ENCODE measurements around the gene MGRN1. TPM values are rescaled to one million over a fixed set of nuclear protein-coding genes. Genes with fewer than 3 reads are reported as not detected.

Gene MGRN1
- total RNA-seq, 6 experiments from 2014 or later: 65.8 to 81.6 (median 69.1) TPM

GRCh38 chr16:4626396-4626795, 1.8 kb downstream of the MGRN1 start:
- H3K9me3 Mint-ChIP-seq: peaks cover 5% of the 10 kb centered on the region; the same call in 1 of the 2 replicates
- peak overlapping the region; percentile 99 for H3K4me3 Mint-ChIP-seq
- peaks cover 12% of the 10 kb centered on the region for H3K36me3 Mint-ChIP-seq (ENCODE audit: low read depth)
- peaks cover 23% of the 10 kb centered on the region for H3K4me1 Mint-ChIP-seq (ENCODE audit: low read depth)
- H3K27me3 Mint-ChIP-seq (ENCODE audit: insufficient read depth): no peaks in the 10 kb centered on the region
- peak overlapping the region; percentile 93; the same call in 1 of the 2 replicates for H3K27ac Mint-ChIP-seq
- DNase-seq: no peak
- TF ChIP-seq CTCF (IDR thresholded peaks at IDR 0.05): no peak

GRCh38 chr16:4628283-4628682, 3.7 kb downstream of the MGRN1 start:
- Mint-ChIP-seq H3K27ac (no peak overlapping the region), H3K27me3 (ENCODE audit: insufficient read depth) (no peaks in the 10 kb centered on the region), H3K9me3 (peaks cover 5% of the 10 kb centered on the region; the same call in 1 of the 2 replicates), H3K4me1 (ENCODE audit: low read depth) (peaks cover 23% of the 10 kb centered on the region), H3K36me3 (ENCODE audit: low read depth) (peaks cover 15% of the 10 kb centered on the region), H3K4me3 (no peak overlapping the region)
- DNase-seq: no peak
- TF ChIP-seq CTCF (IDR thresholded peaks at IDR 0.05): no peak

GRCh38 chr16:4631444-4631843, 6.8 kb downstream of the MGRN1 start:
- TF ChIP-seq CTCF (IDR thresholded peaks at IDR 0.05): no peak
- no peak for DNase-seq
- Mint-ChIP-seq H3K9me3 (peaks cover 5% of the 10 kb centered on the region; the same call in 1 of the 2 replicates), H3K27ac (no peak overlapping the region), H3K4me3 (no peak overlapping the region), H3K36me3 (ENCODE audit: low read depth) (peaks cover 15% of the 10 kb centered on the region), H3K4me1 (ENCODE audit: low read depth) (peaks cover 7% of the 10 kb centered on the region), H3K27me3 (ENCODE audit: insufficient read depth) (no peaks in the 10 kb centered on the region)

- Mint-ChIP-seq H3K9me3 (peaks cover 5% of the 10 kb centered on the region; the same call in 1 of the 2 replicates), H3K4me3 (no peak overlapping the region), H3K36me3 (ENCODE audit: low read depth) (peaks cover 8% of the 10 kb centered on the region), H3K27me3 (ENCODE audit: insufficient read depth) (no peaks in the 10 kb centered on the region), H3K4me1 (ENCODE audit: low read depth) (peaks cover 4% of the 10 kb centered on the region; the same call in 1 of the 2 replicates), H3K27ac (no peak overlapping the region)
- DNase-seq: no peak
- TF ChIP-seq CTCF (IDR thresholded peaks at IDR 0.05): no peak
Measured at GRCh38 chr16:4633910-4634635, 9.4 kb downstream of the MGRN1 start.

GRCh38 chr16:4634768-4635167, 10.1 kb downstream of the MGRN1 start:
- H3K4me3 Mint-ChIP-seq: no peak overlapping the region
- no peak for DNase-seq
- H3K36me3 Mint-ChIP-seq (ENCODE audit: low read depth): peaks cover 8% of the 10 kb centered on the region
- no peaks in the 10 kb centered on the region for H3K27me3 Mint-ChIP-seq (ENCODE audit: insufficient read depth)
- H3K4me1 Mint-ChIP-seq (ENCODE audit: low read depth): peaks cover 11% of the 10 kb centered on the region
- no peak for TF ChIP-seq CTCF (IDR thresholded peaks at IDR 0.05)
- no peak overlapping the region for H3K27ac Mint-ChIP-seq
- H3K9me3 Mint-ChIP-seq: peaks cover 5% of the 10 kb centered on the region; the same call in 1 of the 2 replicates
